D721Med (cell line): ENCODE results near the gene LRP1B.

Experiments
- DNase-seq: peaks from one replicate; pipeline ENCODE4 v3.0.0; 2011; ENCODE audit warnings: low spot score; ENCODE audit not compliant: insufficient read length
- FAIRE-seq: peaks from 2 replicates; lab custom pipeline; 2011; peaks lifted over from hg19 to GRCh38; lab: Jason Lieb, UNC
- CTCF ChIP-seq: IDR thresholded peaks from 2 replicates; pipeline ENCODE4 v1.5.1; 2012; ENCODE audit warnings: mild to moderate bottlenecking, control low read depth; ENCODE audit not compliant: insufficient read depth; ENCODE audit errors: missing control alignments

Gene LRP1B

DNA sequence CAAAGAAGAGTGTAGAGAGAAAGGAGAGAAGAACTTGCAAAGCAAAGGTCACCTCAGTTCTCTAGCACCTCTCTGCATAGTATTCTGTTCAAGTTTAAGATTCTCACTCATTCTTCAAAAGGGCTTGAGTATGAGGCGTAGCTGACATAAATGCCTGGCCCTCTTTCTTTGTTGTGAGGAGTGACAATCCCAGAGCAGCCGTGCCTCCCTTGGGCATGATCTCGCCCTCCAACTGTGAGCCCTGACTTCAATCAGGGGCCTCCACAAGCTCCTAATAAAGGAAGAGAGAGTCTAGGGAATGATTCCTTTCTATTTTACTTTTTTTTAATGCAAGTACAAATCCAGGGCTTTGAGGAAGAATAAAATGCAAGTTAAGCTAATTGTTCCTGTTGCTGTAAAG, 402.7 kb downstream of the LRP1B start:
- DNase-seq (no peak), FAIRE-seq (no peak)
- TF ChIP-seq CTCF, result no peak

DNA sequence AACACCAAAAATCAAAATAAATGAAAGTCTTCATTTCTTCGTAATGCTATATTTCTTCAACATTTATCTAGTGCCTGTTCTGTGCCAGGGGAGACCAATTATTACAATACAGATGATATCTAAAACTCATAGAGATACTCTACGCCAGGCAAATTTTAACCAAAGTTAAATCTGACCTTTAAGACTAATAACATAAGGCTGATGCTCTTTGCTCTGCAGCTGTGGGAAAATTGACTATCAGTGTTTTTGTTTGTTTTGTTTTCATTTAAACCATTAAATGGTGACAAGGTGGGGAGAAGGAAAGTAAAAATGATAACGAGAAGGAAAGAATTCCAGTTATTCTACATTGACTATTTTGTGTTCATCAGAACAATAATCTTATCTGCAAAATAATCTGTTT, 406.4 kb downstream of the LRP1B start:
- no peak for FAIRE-seq
- no peak for TF ChIP-seq CTCF
- DNase-seq, result no peak

DNA sequence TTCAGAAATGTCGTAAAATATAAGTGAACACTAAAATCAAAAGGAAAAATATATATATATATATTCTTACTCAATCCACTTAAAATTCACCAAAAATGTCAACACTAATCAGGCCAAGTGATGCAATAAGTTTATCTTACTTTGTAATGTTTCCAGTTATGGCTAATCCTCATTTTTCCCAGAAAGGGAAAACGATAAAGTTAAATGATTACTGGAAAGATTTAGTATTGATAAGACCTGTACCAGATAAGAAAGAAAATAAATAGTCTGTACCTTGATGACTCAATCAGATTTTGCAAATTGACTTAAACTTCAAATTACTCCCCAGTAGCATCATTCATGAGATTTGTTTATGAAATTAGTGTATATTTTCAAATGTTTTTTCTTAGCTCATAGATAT, 407.0 kb downstream of the LRP1B start:
- no peak for FAIRE-seq
- no peak for DNase-seq

GRCh38 chr2:141720476-141720875, 410.3 kb downstream of the LRP1B start:
- DNase-seq (no peak), FAIRE-seq (no peak)
- TF ChIP-seq CTCF, result no peak

More for the DNA sequence above, 407.0 kb downstream of the LRP1B start:
- TF ChIP-seq CTCF, result no peak

- TF ChIP-seq CTCF, result no peak
- DNase-seq (no peak), FAIRE-seq (no peak)
These were observed 416.3 kb downstream of the LRP1B start for GRCh38 chr2:141714496-141714895.

DNA sequence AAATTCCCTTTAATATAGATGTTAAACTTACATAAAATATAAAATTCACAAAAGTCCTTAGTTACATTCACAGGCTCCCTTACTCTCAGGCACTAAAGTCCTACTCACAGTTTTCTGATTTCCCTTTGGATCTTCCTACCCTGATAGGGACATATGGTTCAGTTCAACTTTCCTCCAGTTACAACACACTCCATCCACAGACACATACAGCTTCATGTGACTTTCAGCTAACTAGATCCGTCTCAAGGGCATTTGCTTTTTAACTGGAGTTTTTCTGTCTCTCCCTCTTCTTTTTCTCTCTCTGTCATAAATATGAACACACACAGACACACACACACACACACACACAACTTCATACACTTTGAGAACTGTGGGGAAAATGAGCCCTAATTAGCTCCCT, 419.2 kb downstream of the LRP1B start:
- FAIRE-seq (no peak), DNase-seq (no peak)
- TF ChIP-seq CTCF, result no peak

DNA sequence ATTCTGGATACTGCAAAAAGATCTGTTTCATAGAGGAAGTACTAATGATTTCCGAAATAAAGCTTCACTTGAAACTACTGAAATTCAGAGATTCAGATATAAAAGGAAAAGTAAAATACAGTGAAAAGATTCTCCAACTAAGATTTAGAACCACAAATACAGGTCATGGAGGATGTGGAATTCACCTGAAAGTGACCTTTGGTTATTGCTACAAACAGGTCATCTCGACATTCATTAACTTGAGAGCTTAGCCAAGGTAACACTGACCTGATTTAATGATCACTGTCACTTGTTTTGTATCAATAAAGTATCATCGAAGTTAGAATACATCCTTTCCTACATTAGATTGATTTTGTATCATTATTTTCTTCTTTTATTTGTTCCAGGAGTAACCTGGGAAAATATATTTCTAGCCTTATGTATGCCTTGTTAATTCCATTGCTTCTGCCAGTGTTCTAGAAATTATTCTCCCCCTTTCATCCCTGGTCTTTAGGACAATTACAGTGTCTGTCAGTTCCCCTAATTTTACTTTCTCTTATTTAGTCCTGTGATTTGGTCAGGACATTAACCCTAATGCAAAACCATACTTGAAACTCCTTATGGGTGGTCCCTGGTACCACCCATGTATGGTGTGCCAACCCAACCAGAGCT, 420.1 kb downstream of the LRP1B start:
- DNase-seq (no peak), FAIRE-seq (no peak)
- no peak for TF ChIP-seq CTCF
